Endothelial cell of umbilical vein (primary cell): ENCODE measurements around the gene HJV. TPM values are rescaled to one million over a fixed set of nuclear protein-coding genes. Genes with fewer than 3 reads are reported as not detected.

Experiments used
- BruUV-seq: library from RNA; stranded (reverse); fragments of 400-500 nt; replicated peaks from 2 replicates; lab custom pipeline; 2021; lab: Mats Ljungman, UMichigan
- CTCF ChIA-PET: fragments of 300-600, 350-600 bp; sonication (Branson Sonifier 250); formaldehyde crosslinking; loops from one replicate; lab custom pipeline; 2021; ENCODE audit warnings: antibody characterized with exemption, inconsistent platforms; lab: Charles Lee
- POLR2A ChIA-PET: fragments of 300-600, 350-600 bp; sonication (Branson Sonifier 250); formaldehyde crosslinking; loops from one replicate; lab custom pipeline; 2021; ENCODE audit warnings: antibody characterized with exemption, inconsistent platforms; lab: Charles Lee
- DNase-seq: peaks from one replicate; pipeline ENCODE4 v3.0.0-alpha.2; 2011; ENCODE audit warnings: low read depth, low spot score
- FAIRE-seq: peaks from 2 replicates; lab custom pipeline; 2011; peaks lifted over from hg19 to GRCh38; lab: Jason Lieb, UNC
- H2AFZ ChIP-seq: 2 replicates; pipeline ENCODE4 v1.6.0; 2012; ENCODE audit warnings: low read depth, low read length, control low read depth, inconsistent platforms
- H3K27ac ChIP-seq: 2 replicates; pipeline ENCODE4 v1.5.1; 2011; ENCODE audit warnings: low read depth, mild to moderate bottlenecking, control low read depth, low read length, moderate library complexity; ENCODE audit not compliant: insufficient read depth
- H3K27me3 ChIP-seq, 2 experiments: 2 replicates each; pipeline versions ENCODE4 v1.6.0 to v1.6.1; 2011; ENCODE audit warnings: low read length in 2 of 2, mixed read lengths in 1 of 2; ENCODE audit not compliant: control insufficient read depth in 2 of 2, insufficient read depth in 2 of 2
- H3K36me3 ChIP-seq, 2 experiments: 2 replicates in 1 of 2; 3 replicates in 1 of 2; pipeline ENCODE4 v1.5.1; 2011; ENCODE audit warnings: low read length in 2 of 2, mild to moderate bottlenecking in 1 of 2, moderate library complexity in 1 of 2; ENCODE audit not compliant: control insufficient read depth in 2 of 2, insufficient read depth in 2 of 2; ENCODE audit errors: extremely low read depth in 1 of 2
- H3K4me1 ChIP-seq: 3 replicates; pipeline ENCODE4 v1.5.1; 2011; ENCODE audit warnings: mild to moderate bottlenecking, low read length; ENCODE audit not compliant: control insufficient read depth, insufficient read depth; ENCODE audit errors: extremely low read depth
- H3K4me2 ChIP-seq: 2 replicates; pipeline ENCODE4 v1.6.1; 2011; ENCODE audit warnings: low read length, control low read depth, mixed read lengths; ENCODE audit not compliant: insufficient read depth
- H3K4me3 ChIP-seq, 3 experiments: fragments of 200-600 bp in 1 of 3; sonication (generic), shearing (Covaris generic) in 1 of 3; replicated peaks in 1 of 3; 2 replicates each; pipeline ENCODE4 v1.5.1; 2011 to 2016; ENCODE audit warnings: control low read depth in 3 of 3, low read length in 3 of 3, mild to moderate bottlenecking in 2 of 3, inconsistent platforms in 1 of 3, low read depth in 1 of 3, moderate library complexity in 1 of 3; ENCODE audit not compliant: insufficient read depth in 1 of 3
- H3K79me2 ChIP-seq: 2 replicates; pipeline ENCODE4 v1.6.0; 2012; ENCODE audit warnings: low read length, inconsistent platforms; ENCODE audit not compliant: control insufficient read depth, insufficient read depth
- H3K9ac ChIP-seq: replicated peaks from 2 replicates; pipeline ENCODE3; 2011; ENCODE audit warnings: low read length, control low read depth; ENCODE audit not compliant: insufficient read depth; ENCODE audit errors: extremely low read depth
- H3K9me1 ChIP-seq: replicated peaks from 3 replicates; pipeline ENCODE4 v1.6.0; 2011; ENCODE audit warnings: mild to moderate bottlenecking, low read length; ENCODE audit not compliant: control insufficient read depth, insufficient read depth; ENCODE audit errors: extremely low read depth
- H3K9me3 ChIP-seq: replicated peaks from 2 replicates; pipeline ENCODE4 v1.5.1; 2012; ENCODE audit warnings: low read length, inconsistent platforms; ENCODE audit not compliant: control insufficient read depth, insufficient read depth
- H4K20me1 ChIP-seq: replicated peaks from 2 replicates; pipeline ENCODE3; 2011; ENCODE audit warnings: mild to moderate bottlenecking, low read length; ENCODE audit not compliant: control insufficient read depth, insufficient read depth; ENCODE audit errors: extremely low read depth
- CTCF ChIP-seq, 2 donors: IDR thresholded peaks; 1 replicate in 1 of 2; 2 replicates in 1 of 2; pipeline ENCODE4 v1.5.1; 2011; ENCODE audit warnings: low read length in 2 of 2, mild to moderate bottlenecking in 2 of 2, moderate library complexity in 2 of 2, control low read depth in 1 of 2, inconsistent platforms in 1 of 2, low read depth in 1 of 2; ENCODE audit not compliant: insufficient read depth in 1 of 2; ENCODE audit errors: extremely low read depth in 1 of 2
- FOS ChIP-seq: IDR thresholded peaks from 2 replicates; pipeline ENCODE4 v1.6.1; 2011; ENCODE audit warnings: mild to moderate bottlenecking, low read length, moderate library complexity, borderline replicate concordance; ENCODE audit not compliant: insufficient read depth
- GATA2 ChIP-seq: IDR thresholded peaks from 2 replicates; pipeline ENCODE4 v1.7.0; 2011; ENCODE audit warnings: low read depth, mild to moderate bottlenecking, moderate library complexity, mixed read lengths, low read length; ENCODE audit not compliant: insufficient read length, insufficient read depth
- JUN ChIP-seq: IDR thresholded peaks from 2 replicates; pipeline ENCODE4 v1.6.1; 2011; ENCODE audit warnings: borderline replicate concordance, low read depth; ENCODE audit not compliant: insufficient read length, insufficient read depth
- MYC ChIP-seq: IDR thresholded peaks from one replicate; pipeline ENCODE4 v1.6.1; 2011; ENCODE audit warnings: mild to moderate bottlenecking, low read depth, low read length
- POLR2AphosphoS5 ChIP-seq: IDR thresholded peaks from 2 replicates; pipeline ENCODE4 v1.6.1; 2012; ENCODE audit warnings: low read depth, mild to moderate bottlenecking, control low read depth, low read length, moderate library complexity; ENCODE audit not compliant: insufficient read depth
- dilution Hi-C: fragments of 300-500 bp; cut with MboI; formaldehyde crosslinking; loops from one replicate; pipeline ENCODE4 v1.15.0; 2019; ENCODE audit warnings: low sequenced_read_pairs; ENCODE audit not compliant: extremely low pct_ligation_motif_present
- intact Hi-C: fragments of 100-400 bp; cut with micrococcal nuclease; formaldehyde crosslinking; loops from one replicate; pipeline ENCODE4 v1.10.0; 2022
- polyA plus RNA-seq, 4 experiments: library from polyadenylated mRNA; depleted of rRNA in 3 of 4; stranded (reverse) in 3 of 4; unstranded in 1 of 4; fragments of >200 nt; gene quantifications; 2 replicates each; pipeline versions ENCODE4 v1.2.1 to v1.2.3, GENCODE V29; 2011 to 2012; ENCODE audit warnings: missing spikeins in 1 of 4
- total RNA-seq: library from RNA; stranded (reverse); gene quantifications from 2 replicates; pipeline ENCODE4 v1.2.3, GENCODE V29; 2021

Gene HJV
- total and polyA plus RNA-seq, 2 donors (not counting 3 experiments of a cell fraction or from before 2014, with no cell fraction given), result not detected

- FAIRE-seq (peak; percentile 94), DNase-seq (peak; percentile 84)
- no peak overlapping the region for H3K27ac ChIP-seq
- no peak overlapping the region for H3K4me3 ChIP-seq
- dilution Hi-C loops, result no loop called here
- peaks cover 4% of the 10 kb centered on the region for H3K4me1 ChIP-seq
- no TSS peak for BruUV-seq
- no peaks in the 10 kb centered on the region for H3K9me1 ChIP-seq
- ChIA-PET CTCF (interaction anchor here (1.2 to 12.6 kb wide), 7 partner anchors 9 to 167 kb away, joined by 3 to 496 read pairs (median 6); partner anchors contain the start of genes ANKRD34A, HJV, NUDT17 and POLR3GL), POLR2A (no interaction called here)
- no peak overlapping the region for H2AFZ ChIP-seq
- peaks cover 7 to 10% of the 10 kb centered on the region in 2 experiments for H3K27me3 ChIP-seq
- H4K20me1 ChIP-seq, result no peaks in the 10 kb centered on the region
- H3K79me2 ChIP-seq, result no peaks in the 10 kb centered on the region
- intact Hi-C loops, result loop anchor here (1.0 to 2.0 kb wide), 4 partner anchors 36 to 292 kb away; no protein-coding TSS in a partner anchor
- TF ChIP-seq CTCF (IDR thresholded peaks at IDR 0.05; ENCODE audit: extremely low read depth in 1 of 2, insufficient read depth in 1 of 2, low read depth in 1 of 2, low read length in 2 of 2) (peak; percentile 52 to 60), MYC (no peak), POLR2AphosphoS5 (no peak), JUN (no peak), FOS (no peak), GATA2 (peak; percentile 40)
- no peak overlapping the region for H3K4me2 ChIP-seq
- no peaks in the 10 kb centered on the region for H3K36me3 ChIP-seq
- H3K9ac ChIP-seq, result no peak overlapping the region
- H3K9me3 ChIP-seq, result no peaks in the 10 kb centered on the region
These were observed 8.6 kb downstream of the HJV start for GRCh38 chr1:146012703-146013558.
